Epithelial cell of proximal tubule (primary cell): ENCODE results near the gene ATF4. TPM values are rescaled to one million over a fixed set of nuclear protein-coding genes. Genes with fewer than 3 reads are reported as not detected.

Experiments
- DNase-seq: peaks from one replicate; pipeline ENCODE4 v3.0.0-alpha.2; 2011; ENCODE audit warnings: low read depth
- H3K4me3 ChIP-seq: 2 replicates; pipeline ENCODE4 v1.5.1; 2011; ENCODE audit warnings: low read depth, mild to moderate bottlenecking, low read length
- CTCF ChIP-seq: conservative IDR thresholded peaks from 2 replicates; pipeline ENCODE4 v1.5.1; 2012; ENCODE audit warnings: low read depth, mild to moderate bottlenecking, low read length
- total RNA-seq: library from RNA; depleted of rRNA; stranded (reverse); fragments of >200 nt; gene quantifications from 2 replicates; pipeline ENCODE4 v1.2.3, GENCODE V29; 2015

Gene ATF4
- total RNA-seq, 1 donor from 2014 or later, result 294 TPM

- no peak for DNase-seq
- TF ChIP-seq CTCF, result no peak
Measured at GRCh38 chr22:39494471-39495120, 25.8 kb upstream of the ATF4 start.

GRCh38 chr22:39496131-39496838 lies 24.1 kb upstream of the ATF4 start:
- H3K4me3 ChIP-seq, result no peak overlapping the region
- peak; percentile 86 for TF ChIP-seq CTCF
- DNase-seq, result no peak

More at GRCh38 chr22:39494471-39495120, 25.8 kb upstream of the ATF4 start:
- H3K4me3 ChIP-seq, result no peak overlapping the region

- H3K4me3 ChIP-seq, result no peak overlapping the region
- no peak for DNase-seq
- TF ChIP-seq CTCF, result no peak
Measured at GRCh38 chr22:39497429-39497828, 22.9 kb upstream of the ATF4 start.

- DNase-seq, result no peak
- H3K4me3 ChIP-seq, result no peak overlapping the region
- no peak for TF ChIP-seq CTCF
Measured at GRCh38 chr22:39498368-39498767, 22.0 kb upstream of the ATF4 start.

GRCh38 chr22:39498802-39499201 lies 21.6 kb upstream of the ATF4 start:
- no peak overlapping the region for H3K4me3 ChIP-seq
- TF ChIP-seq CTCF, result no peak
- no peak for DNase-seq

GRCh38 chr22:39500101-39500500 lies 20.3 kb upstream of the ATF4 start:
- TF ChIP-seq CTCF, result no peak
- DNase-seq, result no peak
- no peak overlapping the region for H3K4me3 ChIP-seq

- no peak for DNase-seq
- peak overlapping the region; percentile 88 for H3K4me3 ChIP-seq
- TF ChIP-seq CTCF, result no peak
Measured at GRCh38 chr22:39501644-39502108, 18.7 kb upstream of the ATF4 start.
